Stimulated activated CD4-positive, alpha-beta T cell treated with anti-CD3 and anti-CD28 coated beads, Interleukin-2, amount 100 ng/mL, for 48 hours (primary cell): ENCODE results near the gene KTN1.

ENCODE experiments used
- DNase-seq, 2 donors: peaks; one replicate each; pipeline ENCODE4 v3.0.0-alpha.2; 2020

KTN1 gene

GRCh38 chr14:55688566-55688965, 108.6 kb downstream of the KTN1 start:
- DNase-seq, result no peak

- no peak for DNase-seq
Measured at GRCh38 chr14:55689981-55690871, 110.2 kb downstream of the KTN1 start.

GRCh38 chr14:55691659-55692058, 111.7 kb downstream of the KTN1 start:
- no peak for DNase-seq

- no peak for DNase-seq
Measured at GRCh38 chr14:55693904-55694303, 113.9 kb downstream of the KTN1 start.

- no peak for DNase-seq
Measured at GRCh38 chr14:55697414-55697861, 117.4 kb downstream of the KTN1 start.

GRCh38 chr14:55698051-55698450, 118.0 kb downstream of the KTN1 start:
- no peak for DNase-seq

GRCh38 chr14:55699131-55700057, 119.4 kb downstream of the KTN1 start:
- DNase-seq, result no peak

GRCh38 chr14:55701638-55702037, 121.6 kb downstream of the KTN1 start:
- DNase-seq, result no peak

GRCh38 chr14:55702511-55702910, 122.5 kb downstream of the KTN1 start:
- no peak for DNase-seq

- no peak for DNase-seq
Measured at GRCh38 chr14:55704654-55705053, 124.6 kb downstream of the KTN1 start.

- DNase-seq, result no peak
Measured at GRCh38 chr14:55705651-55706364, 125.8 kb downstream of the KTN1 start.

GRCh38 chr14:55706365-55706684, 126.3 kb downstream of the KTN1 start:
- DNase-seq, result no peak

GRCh38 chr14:55706893-55707292, 126.9 kb downstream of the KTN1 start:
- DNase-seq, result no peak

- DNase-seq, result no peak
Measured at GRCh38 chr14:55707365-55707804, 127.4 kb downstream of the KTN1 start.

GRCh38 chr14:55710506-55711041, 130.6 kb downstream of the KTN1 start:
- DNase-seq, result no peak

- DNase-seq, result no peak
Measured at GRCh38 chr14:55711175-55711811, 131.3 kb downstream of the KTN1 start.

- DNase-seq, result no peak
Measured at GRCh38 chr14:55712491-55712890, 132.5 kb downstream of the KTN1 start.

- no peak for DNase-seq
Measured at GRCh38 chr14:55713486-55713885, 133.5 kb downstream of the KTN1 start.

GRCh38 chr14:55715889-55716288, 135.9 kb downstream of the KTN1 start:
- DNase-seq, result no peak

GRCh38 chr14:55717621-55718020, 137.6 kb downstream of the KTN1 start:
- no peak for DNase-seq

- no peak for DNase-seq
Measured at GRCh38 chr14:55718551-55718950, 138.5 kb downstream of the KTN1 start.

GRCh38 chr14:55720796-55721195, 140.8 kb downstream of the KTN1 start:
- no peak for DNase-seq
